Stimulated activated CD4-positive, alpha-beta T cell treated with anti-CD3 and anti-CD28 coated beads, Interleukin-4, amount 100 ng/mL, for 24 hours (primary cell): Measurements from ENCODE around the gene LXN.
"Not testable (repeated sequence)": the region's sequence is repeated elsewhere in the genome, so short reads cannot be mapped to it uniquely, and the experiment has no call there.

Experiments
- DNase-seq: peaks from one replicate; pipeline ENCODE4 v3.0.0-alpha.2; 2020

Gene LXN, protein sequence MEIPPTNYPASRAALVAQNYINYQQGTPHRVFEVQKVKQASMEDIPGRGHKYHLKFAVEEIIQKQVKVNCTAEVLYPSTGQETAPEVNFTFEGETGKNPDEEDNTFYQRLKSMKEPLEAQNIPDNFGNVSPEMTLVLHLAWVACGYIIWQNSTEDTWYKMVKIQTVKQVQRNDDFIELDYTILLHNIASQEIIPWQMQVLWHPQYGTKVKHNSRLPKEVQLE

DNA sequence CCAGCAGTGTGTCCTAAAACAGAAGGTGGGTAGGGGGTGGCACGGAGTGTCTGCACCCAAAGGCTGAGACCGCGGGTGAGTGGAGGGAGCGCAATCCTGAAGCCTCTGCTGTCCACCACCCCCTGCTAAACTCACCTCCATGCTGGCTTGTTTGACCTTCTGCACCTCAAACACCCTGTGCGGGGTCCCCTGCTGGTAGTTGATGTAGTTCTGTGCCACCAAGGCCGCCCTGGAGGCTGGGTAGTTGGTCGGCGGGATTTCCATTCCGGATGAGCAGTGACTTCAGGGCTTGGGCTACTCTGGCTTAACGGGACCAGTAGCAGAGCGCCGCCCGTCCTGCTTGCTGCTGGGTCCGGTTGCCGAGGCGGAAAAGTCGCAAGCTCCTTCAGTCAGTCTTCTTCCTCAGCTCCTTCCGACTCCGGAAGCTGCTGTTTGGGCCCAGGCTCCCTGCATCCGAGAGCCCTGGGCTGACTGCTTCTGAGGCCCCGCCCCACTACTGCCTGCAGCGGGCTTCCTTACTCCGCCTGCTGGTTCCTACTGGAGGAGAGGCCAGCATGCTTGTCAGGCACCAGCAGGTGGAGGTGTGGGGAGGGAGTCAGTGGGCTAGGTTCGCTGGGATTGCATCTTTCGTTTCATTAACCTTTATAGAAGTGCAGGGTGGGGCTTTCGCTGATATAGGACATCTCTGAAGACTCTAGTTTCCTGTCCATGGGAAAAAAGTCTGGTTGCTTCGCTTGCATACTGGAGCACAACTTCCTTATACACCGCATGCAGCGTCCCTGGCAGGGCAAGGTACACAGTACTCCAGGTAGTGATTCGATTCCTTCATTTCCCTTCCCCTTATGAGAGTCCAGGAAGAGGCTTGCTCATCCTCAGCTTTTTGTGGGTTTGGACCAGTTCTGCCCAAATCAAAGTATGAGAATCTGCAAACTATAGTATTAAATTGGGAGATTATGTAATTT lies at the start of gene LXN:
LXN (minus strand) TSS at position 434 of the 962 bp plus-strand sequence; CDS start at position 264, 170 bp downstream.
- DNase-seq = peak; percentile 78

DNA sequence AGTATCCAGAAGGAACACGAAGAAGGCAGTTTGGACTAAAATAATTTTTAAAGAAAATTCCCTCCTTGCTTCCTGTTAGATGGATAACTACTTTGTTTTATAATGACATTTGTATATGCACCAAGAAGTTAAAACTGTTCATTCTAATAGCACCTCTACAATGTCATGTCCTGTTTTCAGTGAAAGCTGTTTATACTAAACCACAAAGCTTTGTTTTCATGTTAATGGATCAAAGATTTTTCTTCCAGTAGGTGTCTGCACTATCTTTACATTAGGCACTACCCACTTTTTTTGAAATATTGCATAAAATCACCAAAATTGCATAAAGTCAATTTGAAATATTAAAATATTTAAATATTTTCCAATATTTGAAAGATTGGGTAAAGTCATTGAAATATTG lies 49.7 kb upstream of the LXN start:
- DNase-seq = no peak

- DNase-seq = no peak
These were observed 46.2 kb upstream of the LXN start for GRCh38 chr3:158718490-158719170.

- DNase-seq = no peak
These were observed 45.1 kb upstream of the LXN start for GRCh38 chr3:158717576-158717975.

DNA sequence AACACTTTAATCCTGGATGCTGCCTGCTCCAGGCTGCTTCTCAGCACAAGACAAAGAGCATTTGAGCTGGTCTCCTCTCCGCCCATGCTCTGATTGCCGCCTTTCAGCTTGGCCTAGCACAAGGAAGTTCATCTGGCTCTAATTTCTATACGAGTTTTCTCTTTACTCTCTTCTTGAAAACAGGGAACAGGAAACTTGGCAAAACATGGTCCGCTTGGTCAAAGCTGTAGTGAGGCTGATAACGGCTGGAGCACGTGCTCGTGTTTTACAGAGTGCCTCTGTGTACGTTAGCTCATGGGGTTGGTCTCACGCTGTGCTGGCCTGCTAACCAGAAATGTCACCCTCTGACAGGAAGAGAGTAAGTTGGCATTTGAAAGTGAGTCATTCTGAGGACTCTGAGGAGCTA lies 40.6 kb upstream of the LXN start:
- no peak for DNase-seq

DNA sequence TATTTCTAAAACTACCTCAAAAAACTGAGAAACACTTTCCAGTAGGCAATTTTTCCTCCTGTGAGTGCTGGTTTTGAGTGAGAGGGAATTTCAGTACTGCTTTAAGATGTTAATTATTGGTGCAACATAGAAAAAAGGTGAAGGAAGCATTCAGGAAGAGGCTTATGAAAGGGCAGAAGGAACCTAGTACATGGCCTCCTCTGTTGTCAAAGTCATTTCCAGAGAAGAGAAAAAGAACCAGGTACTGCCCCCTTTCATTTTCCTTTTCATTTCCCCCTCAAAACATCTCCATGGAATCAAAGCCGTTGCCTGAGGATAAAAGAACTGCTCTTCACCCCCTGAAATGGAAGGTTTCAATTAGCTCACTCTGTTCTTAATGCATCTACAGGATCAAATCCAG lies 40.0 kb upstream of the LXN start:
- DNase-seq = no peak

GRCh38 chr3:158711886-158712285 lies 39.4 kb upstream of the LXN start:
- DNase-seq = no peak

DNA sequence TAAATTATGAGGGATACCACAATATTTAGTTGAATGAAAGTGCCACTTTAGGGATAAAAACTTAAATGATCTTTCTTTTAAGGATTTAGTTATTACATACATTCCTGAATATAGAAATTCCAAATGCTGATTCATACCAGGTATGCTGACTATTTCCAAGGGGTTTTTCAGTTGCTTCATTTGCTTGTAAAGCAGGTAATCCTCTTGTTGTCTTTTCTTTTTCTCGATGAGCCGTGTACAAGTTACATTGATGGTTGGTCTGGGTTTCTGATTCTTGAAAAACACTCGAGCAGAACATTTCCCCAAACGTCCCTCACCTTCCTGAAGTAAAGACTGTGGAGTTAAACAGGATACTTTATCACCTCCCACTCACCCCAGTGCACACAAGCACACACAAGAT lies 38.2 kb upstream of the LXN start:
- no peak for DNase-seq

GRCh38 chr3:158709666-158710083 lies 37.2 kb upstream of the LXN start:
- no peak for DNase-seq

DNA sequence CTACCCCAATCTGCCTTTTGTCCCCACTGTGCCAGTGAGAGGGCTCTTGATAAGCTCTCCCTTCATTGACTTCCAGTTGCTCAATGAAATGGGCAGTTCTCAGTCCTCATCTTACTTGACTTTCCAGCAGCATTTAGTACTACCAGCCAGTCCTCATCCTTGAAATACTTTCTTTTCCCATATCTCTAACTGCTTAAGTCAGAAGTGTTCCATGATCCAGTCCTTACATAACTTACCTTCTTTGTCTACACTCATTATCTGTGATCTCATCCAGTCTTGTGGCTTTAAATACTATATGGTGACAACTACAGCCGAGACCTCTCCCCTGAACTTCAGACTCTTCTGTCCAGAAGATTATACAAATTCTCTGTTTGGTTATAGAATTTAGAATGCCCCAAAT lies 31.1 kb upstream of the LXN start:
- DNase-seq = no peak

DNA sequence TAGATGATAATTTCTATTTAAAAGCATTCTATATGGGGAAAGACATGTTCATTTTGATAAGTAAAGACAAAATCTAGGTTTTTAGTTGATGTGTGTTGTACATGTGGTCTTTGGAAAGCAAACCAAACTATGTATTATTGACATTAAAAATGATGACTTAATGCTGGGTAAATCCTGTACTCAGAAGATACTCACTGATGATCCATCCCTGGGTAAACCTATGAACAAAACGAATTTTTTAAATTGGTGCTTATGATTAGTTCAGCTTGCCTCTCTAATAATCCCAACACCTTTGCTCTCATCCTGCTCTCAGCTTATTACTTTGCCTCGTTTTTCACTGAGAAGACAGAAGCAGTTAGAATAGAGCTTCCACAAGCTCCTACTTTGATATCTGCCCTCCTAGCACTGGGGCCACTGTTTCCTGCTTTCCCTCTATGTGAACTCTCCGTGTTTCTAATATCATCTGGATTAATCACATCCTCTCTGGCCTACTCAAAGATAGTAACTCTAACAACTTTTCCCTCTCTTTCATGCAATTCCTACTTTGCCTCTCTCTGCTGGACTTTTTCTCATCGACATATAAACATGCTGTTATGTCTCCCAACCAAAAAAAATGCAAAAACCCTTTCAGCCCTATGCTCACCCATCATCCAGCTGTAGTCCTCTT lies 30.5 kb upstream of the LXN start:
- no peak for DNase-seq

GRCh38 chr3:158701420-158702065 lies 29.1 kb upstream of the LXN start:
- DNase-seq = no peak

DNA sequence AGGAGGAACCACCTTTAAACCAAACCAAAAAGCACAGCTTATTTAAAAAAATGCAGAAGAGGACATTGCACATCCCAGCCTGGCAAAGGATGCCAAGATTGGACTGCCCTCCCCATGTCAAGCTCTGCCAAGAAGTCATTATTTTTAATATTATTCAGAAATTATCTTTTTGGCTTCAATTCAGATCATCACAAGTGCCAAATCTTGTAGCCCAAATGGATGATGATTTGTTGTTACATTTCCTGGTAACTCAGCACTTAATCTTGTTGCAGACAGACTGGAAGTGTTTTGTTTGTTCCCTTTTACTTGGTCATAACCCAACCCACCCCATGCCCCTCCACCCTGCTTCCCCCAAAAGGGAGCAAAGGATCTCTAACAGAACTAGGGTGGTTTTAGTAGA lies 28.1 kb upstream of the LXN start:
- DNase-seq = no peak

DNA sequence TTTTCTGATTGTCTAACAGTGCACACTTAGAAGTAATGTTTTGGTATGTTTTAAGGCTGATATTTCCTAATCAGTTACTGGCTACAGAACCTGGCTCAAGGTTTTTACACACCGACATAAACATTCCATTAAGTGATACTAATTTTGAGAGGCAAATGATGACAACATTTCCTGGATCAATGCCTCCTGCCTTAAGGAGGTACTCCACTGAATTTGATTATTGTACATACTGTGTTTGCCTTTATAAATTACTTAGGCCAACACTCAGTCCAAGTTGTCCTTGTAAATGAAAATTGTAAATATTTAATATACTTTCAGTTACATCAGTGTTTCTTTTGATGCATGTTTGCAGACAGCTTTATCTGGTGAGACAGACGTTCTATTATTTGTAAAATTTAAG lies 24.2 kb upstream of the LXN start:
- no peak for DNase-seq

DNA sequence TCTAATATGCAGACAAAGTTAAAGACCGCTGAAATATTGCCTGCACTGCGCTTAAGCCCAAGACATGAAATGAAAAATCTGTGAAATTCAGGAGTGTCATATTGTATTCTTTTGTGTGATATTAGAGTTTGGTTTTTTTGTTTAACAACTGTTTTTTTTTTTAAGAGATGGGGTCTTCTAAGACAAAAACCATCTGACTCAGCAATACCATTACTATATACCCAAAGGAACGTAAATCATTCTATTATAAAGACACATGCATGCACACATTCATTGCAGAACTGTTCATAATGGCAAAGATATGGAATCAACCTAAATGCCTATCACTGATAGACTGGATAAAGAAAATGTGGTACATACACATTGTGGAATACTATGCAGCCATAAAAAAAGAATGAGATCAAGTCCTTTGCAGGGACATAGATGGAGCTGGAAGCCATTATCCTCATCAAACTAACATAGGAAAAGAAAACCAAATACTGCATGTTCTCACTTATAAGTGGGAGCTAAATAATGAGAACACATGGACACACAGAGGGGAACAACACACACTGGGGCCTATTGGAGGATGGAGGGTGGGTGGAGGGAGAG lies 21.5 kb upstream of the LXN start:
- DNase-seq = not testable (repeated sequence)

DNA sequence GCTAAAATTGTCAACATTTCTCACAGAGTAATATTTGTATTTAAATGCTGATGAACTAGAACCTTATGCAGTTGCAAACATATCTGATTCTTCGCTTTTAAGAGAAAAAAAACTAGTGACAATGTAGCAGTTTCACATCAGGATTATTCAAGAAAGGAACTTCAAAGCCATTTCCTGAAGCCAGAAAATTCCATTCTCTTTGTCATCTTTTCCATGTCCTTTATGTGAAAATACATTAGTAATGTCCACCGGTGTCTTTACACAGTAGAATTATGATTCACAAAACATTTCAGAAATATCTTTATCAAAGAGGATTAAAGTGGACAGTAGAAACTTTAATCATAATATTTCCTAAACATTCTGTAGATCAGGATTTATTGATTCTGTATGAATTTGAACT lies 12.7 kb upstream of the LXN start:
- no peak for DNase-seq

DNA sequence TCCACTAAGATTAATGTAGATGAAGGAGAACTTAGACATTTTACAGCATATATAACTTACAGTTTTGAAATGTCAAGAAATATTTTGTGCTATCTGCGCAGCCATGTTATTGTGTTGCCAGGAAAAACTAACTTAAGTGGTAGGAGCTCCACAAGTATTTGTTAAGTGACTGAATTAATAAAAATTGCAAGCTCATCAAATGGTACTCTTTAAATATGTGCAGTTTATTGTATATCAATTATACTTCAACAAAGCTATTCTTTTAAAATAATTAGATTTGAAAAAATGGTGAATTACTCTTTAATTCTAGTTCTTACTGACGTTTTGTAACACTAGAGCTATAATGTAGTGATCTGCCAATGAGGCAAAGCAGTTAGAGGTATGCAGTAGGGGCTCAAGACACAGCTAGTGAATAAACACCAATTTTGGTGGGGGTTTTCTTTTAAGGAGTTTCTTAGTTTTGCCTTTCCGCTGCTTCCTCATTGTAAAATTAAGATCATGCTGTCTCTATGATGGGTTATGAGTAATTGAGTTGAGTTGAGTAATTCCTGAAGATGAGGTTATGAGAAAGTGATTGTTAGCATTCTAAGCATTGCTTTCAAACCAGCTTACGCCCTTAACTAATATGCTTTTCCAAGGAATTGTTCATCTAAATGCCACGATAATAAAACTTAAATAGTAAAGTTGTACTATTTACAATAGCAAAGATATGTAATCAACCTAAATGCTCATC lies 10.9 kb upstream of the LXN start:
- DNase-seq = no peak

DNA sequence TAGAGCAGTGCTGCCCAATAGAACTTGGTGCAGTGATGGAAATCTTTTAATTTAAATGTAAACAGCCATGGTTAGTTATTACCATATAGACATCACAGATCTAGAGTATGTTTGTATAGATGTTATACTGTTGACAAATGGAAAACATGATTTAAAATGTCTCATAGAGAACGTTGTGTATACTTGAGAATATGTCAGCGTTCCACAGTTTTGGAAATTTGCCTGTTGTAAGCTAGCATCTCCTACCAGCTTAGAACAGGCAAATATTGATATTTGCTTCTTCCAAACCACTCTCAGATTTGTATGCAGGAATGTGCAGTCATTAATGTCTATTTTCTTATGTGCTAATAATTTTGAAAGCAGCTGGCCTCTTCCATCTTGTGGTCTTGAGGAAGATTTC lies 8.4 kb upstream of the LXN start:
- no peak for DNase-seq

- DNase-seq = no peak
These were observed 7.1 kb upstream of the LXN start for GRCh38 chr3:158679547-158680000.

DNA sequence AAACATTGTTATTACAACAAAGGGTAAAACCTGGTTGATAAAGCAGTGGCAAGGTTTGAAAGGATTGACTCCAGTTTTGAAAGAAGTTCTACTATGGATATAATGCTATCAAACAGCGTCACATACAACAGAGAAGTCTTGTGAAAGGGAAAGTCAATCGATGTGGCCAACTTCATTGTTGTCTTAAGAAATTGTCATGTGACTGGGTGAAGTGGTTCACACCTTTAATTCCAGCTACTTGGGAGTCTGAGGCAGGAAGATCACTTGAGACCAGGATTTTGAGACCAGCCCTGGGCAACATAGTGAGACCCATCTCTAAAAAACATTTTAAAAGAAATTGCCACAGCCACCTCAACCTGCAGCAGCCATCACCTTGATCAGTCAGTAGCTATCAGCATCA lies 6.2 kb upstream of the LXN start:
- DNase-seq = no peak

- no peak for DNase-seq
These were observed 630 bp downstream of the LXN start for GRCh38 chr3:158671821-158672214.
